NK-92 (cell line): ENCODE measurements around the gene FLT4.
"Not testable (repeated sequence)": the region's sequence is repeated elsewhere in the genome, so short reads cannot be mapped to it uniquely, and the experiment has no call there.

ENCODE experiments used
- DNase-seq: peaks from one replicate; lab custom pipeline; 2025; ENCODE audit not compliant: unreplicated experiment; lab: John Stamatoyannopoulos, UW

Gene FLT4

GRCh38 chr5:180670586-180671359 is 21.4 kb upstream of the FLT4 start:
- no peak for DNase-seq

- DNase-seq, result no peak
These were observed 20.8 kb upstream of the FLT4 start for GRCh38 chr5:180670157-180670556.

- DNase-seq, result no peak
These were observed 20.3 kb upstream of the FLT4 start for GRCh38 chr5:180669661-180670060.

- DNase-seq, result no peak
These were observed 19.6 kb upstream of the FLT4 start for GRCh38 chr5:180668835-180669596.

- DNase-seq, result no peak
These were observed 17.4 kb upstream of the FLT4 start for GRCh38 chr5:180666812-180667211.

GRCh38 chr5:180665682-180666404 is 16.4 kb upstream of the FLT4 start:
- no peak for DNase-seq

- DNase-seq, result no peak
These were observed 9.6 kb upstream of the FLT4 start for GRCh38 chr5:180658774-180659564.

GRCh38 chr5:180655243-180655642 is 5.8 kb upstream of the FLT4 start:
- not testable (repeated sequence) for DNase-seq

- DNase-seq, result no peak
These were observed 3.4 kb upstream of the FLT4 start for GRCh38 chr5:180652771-180653170.

GRCh38 chr5:180652346-180652745 is 2.9 kb upstream of the FLT4 start:
- DNase-seq, result no peak

- DNase-seq, result no peak
These were observed 623 bp downstream of the FLT4 start for GRCh38 chr5:180648658-180649296.

GRCh38 chr5:180647941-180648500 is 1.4 kb downstream of the FLT4 start:
- DNase-seq, result no peak

- DNase-seq, result no peak
These were observed 1.9 kb downstream of the FLT4 start for GRCh38 chr5:180647465-180647864.

- no peak for DNase-seq
These were observed 2.5 kb downstream of the FLT4 start for GRCh38 chr5:180646963-180647305.

- DNase-seq, result no peak
These were observed 3.0 kb downstream of the FLT4 start for GRCh38 chr5:180646289-180646962.

- no peak for DNase-seq
These were observed 3.9 kb downstream of the FLT4 start for GRCh38 chr5:180645274-180646204.

GRCh38 chr5:180644825-180645273 is 4.6 kb downstream of the FLT4 start:
- no peak for DNase-seq

- no peak for DNase-seq
These were observed 5.1 kb downstream of the FLT4 start for GRCh38 chr5:180644129-180644824.
